WTC11 (cell line): ENCODE measurements around the gene SLIRP. TPM values are rescaled to one million over a fixed set of nuclear protein-coding genes. Genes with fewer than 3 reads are reported as not detected.
A peak's percentile ranks its signal among the peaks of the same experiment; 100 is the strongest.

Experiments
- ATAC-seq: fragments of 200-7000 bp; cut with Tn5 transposase; 2 replicates; pipeline ENCODE4 v1.10.0; 2021; ENCODE audit warnings: mild to moderate bottlenecking, moderate library complexity
- Bru-seq: library from RNA; stranded (reverse); fragments of 400-500 nt; gene quantifications from one replicate; lab custom pipeline; 2021; lab: Mats Ljungman, UMichigan
- CTCF ChIA-PET: fragments of 300-600 bp; sonication (Branson Sonifier 250); formaldehyde crosslinking; loops from one replicate; lab custom pipeline; 2021; ENCODE audit warnings: antibody characterized with exemption; lab: Charles Lee
- POLR2A ChIA-PET: fragments of 350-600 bp; sonication (Branson Sonifier 250); formaldehyde crosslinking; loops from one replicate; lab custom pipeline; 2021; ENCODE audit warnings: antibody characterized with exemption; lab: Charles Lee
- DNase-seq: peaks from one replicate; pipeline ENCODE4 v3.0.0; 2021; ENCODE audit warnings: low spot score
- H3K27ac Mint-ChIP-seq: 2 replicates; pipeline ENCODE4 v1.8.0; 2021; ENCODE audit warnings: mixed read lengths
- H3K27me3 Mint-ChIP-seq: 2 replicates; pipeline ENCODE4 v1.8.0; 2021; ENCODE audit warnings: low read depth, mild to moderate bottlenecking, moderate library complexity, mixed read lengths
- H3K36me3 Mint-ChIP-seq: 2 replicates; pipeline ENCODE4 v1.8.0; 2021; ENCODE audit warnings: mixed read lengths
- H3K4me1 Mint-ChIP-seq: 2 replicates; pipeline ENCODE4 v1.8.0; 2022; ENCODE audit warnings: mixed read lengths
- H3K4me3 Mint-ChIP-seq: 2 replicates; pipeline ENCODE4 v1.8.0; 2021; ENCODE audit warnings: mild to moderate bottlenecking, moderate library complexity, mixed read lengths
- H3K9me3 Mint-ChIP-seq: 2 replicates; pipeline ENCODE4 v1.8.0; 2021; ENCODE audit warnings: mixed read lengths
- AFF4 ChIP-seq: sonication (generic); formaldehyde crosslinking; IDR thresholded peaks from 2 replicates; pipeline ENCODE4 v1.8.1; 2023; ENCODE audit warnings: mild to moderate bottlenecking, missing genetic modification reagents, borderline replicate concordance
- ATF1 ChIP-seq: sonication (generic); formaldehyde crosslinking; IDR thresholded peaks from 2 replicates; pipeline ENCODE4 v1.8.1; 2023; ENCODE audit warnings: mild to moderate bottlenecking, moderate library complexity, missing genetic modification reagents
- CREM ChIP-seq: sonication (generic); formaldehyde crosslinking; IDR thresholded peaks from 2 replicates; pipeline ENCODE4 v1.8.1; 2022; ENCODE audit warnings: mild to moderate bottlenecking, missing genetic modification reagents, moderate library complexity
- CTCF ChIP-seq: fragments of 200-600 bp; IDR thresholded peaks from 2 replicates; pipeline ENCODE4 v1.8.0; 2022; ENCODE audit warnings: antibody characterized with exemption
- EMX1 ChIP-seq: fragments of 250-450 bp; sonication (Bioruptor Pico); IDR thresholded peaks from 2 replicates; pipeline ENCODE4 v1.8.0; 2021; ENCODE audit warnings: mild to moderate bottlenecking
- ETV6 ChIP-seq: sonication (generic); formaldehyde crosslinking; IDR thresholded peaks from 2 replicates; pipeline ENCODE4 v1.8.1; 2022; ENCODE audit warnings: mild to moderate bottlenecking, missing genetic modification reagents
- FOXJ3 ChIP-seq: sonication (generic); formaldehyde crosslinking; IDR thresholded peaks from 2 replicates; pipeline ENCODE4 v1.9.0; 2021; ENCODE audit warnings: missing genetic modification reagents, mild to moderate bottlenecking, borderline replicate concordance
- FOXP4 ChIP-seq: sonication (generic); formaldehyde crosslinking; IDR thresholded peaks from 2 replicates; pipeline ENCODE4 v1.8.0; 2022; ENCODE audit warnings: mild to moderate bottlenecking, missing genetic modification reagents
- HMGA2 ChIP-seq: fragments of 250-450 bp; sonication (Bioruptor Pico); IDR thresholded peaks from 2 replicates; pipeline ENCODE4 v1.4.0; 2021; ENCODE audit warnings: mild to moderate bottlenecking, moderate library complexity
- MYBL2 ChIP-seq: sonication (generic); formaldehyde crosslinking; IDR thresholded peaks from 2 replicates; pipeline ENCODE4 v1.8.1; 2023; ENCODE audit warnings: mild to moderate bottlenecking, moderate library complexity, missing genetic modification reagents
- NFATC4 ChIP-seq: fragments of 250-450 bp; sonication (Bioruptor Pico); IDR thresholded peaks from 2 replicates; pipeline ENCODE4 v1.9.0; 2021; ENCODE audit warnings: mild to moderate bottlenecking
- NFE2L1 ChIP-seq: sonication (generic); formaldehyde crosslinking; IDR thresholded peaks from 2 replicates; pipeline ENCODE4 v1.8.1; 2023; ENCODE audit warnings: missing genetic modification reagents
- NR1H2 ChIP-seq: sonication (generic); formaldehyde crosslinking; IDR thresholded peaks from 2 replicates; pipeline ENCODE4 v1.9.0; 2021; ENCODE audit warnings: mild to moderate bottlenecking, moderate library complexity, missing genetic modification reagents
- NR3C1 ChIP-seq: sonication (generic); formaldehyde crosslinking; conservative IDR thresholded peaks from 2 replicates; pipeline ENCODE4 v1.8.1; 2023; ENCODE audit warnings: low read depth, mild to moderate bottlenecking, missing genetic modification reagents
- OVOL2 ChIP-seq: fragments of 250-450 bp; sonication (Bioruptor Pico); IDR thresholded peaks from 2 replicates; pipeline ENCODE4 v1.9.0; 2021; ENCODE audit warnings: mild to moderate bottlenecking, borderline replicate concordance
- PRDM15 ChIP-seq: sonication (generic); formaldehyde crosslinking; IDR thresholded peaks from 2 replicates; pipeline ENCODE4 v1.8.0; 2022; ENCODE audit warnings: missing genetic modification reagents
- RORB ChIP-seq: fragments of 250-450 bp; sonication (Bioruptor Pico); IDR thresholded peaks from 2 replicates; pipeline ENCODE4 v1.9.0; 2021; ENCODE audit warnings: mild to moderate bottlenecking
- SMAD4 ChIP-seq: sonication (generic); formaldehyde crosslinking; IDR thresholded peaks from 2 replicates; pipeline ENCODE4 v1.8.0; 2022; ENCODE audit warnings: mild to moderate bottlenecking, missing genetic modification reagents
- TCF7 ChIP-seq: sonication (generic); formaldehyde crosslinking; IDR thresholded peaks from 2 replicates; pipeline ENCODE4 v1.8.0; 2022; ENCODE audit warnings: mild to moderate bottlenecking, low read depth, missing genetic modification reagents, moderate library complexity
- TEAD1 ChIP-seq: sonication (generic); formaldehyde crosslinking; IDR thresholded peaks from 2 replicates; pipeline ENCODE4 v1.8.0; 2022; ENCODE audit warnings: mild to moderate bottlenecking, missing genetic modification reagents
- TP53 ChIP-seq: sonication (generic); formaldehyde crosslinking; IDR thresholded peaks from 2 replicates; pipeline ENCODE4 v1.8.1; 2023; ENCODE audit warnings: mild to moderate bottlenecking, missing genetic modification reagents
- ZMAT4 ChIP-seq: fragments of 250-450 bp; sonication (Bioruptor Pico); IDR thresholded peaks from 2 replicates; pipeline ENCODE4 v1.9.0; 2021; ENCODE audit warnings: mild to moderate bottlenecking
- ZNF121 ChIP-seq: sonication (generic); formaldehyde crosslinking; IDR thresholded peaks from 2 replicates; pipeline ENCODE4 v1.8.0; 2023; ENCODE audit warnings: missing genetic modification reagents
- ZNF232 ChIP-seq: sonication (generic); formaldehyde crosslinking; IDR thresholded peaks from 2 replicates; pipeline ENCODE4 v1.8.0; 2022; ENCODE audit warnings: mild to moderate bottlenecking, missing genetic modification reagents
- ZNF263 ChIP-seq: sonication (generic); formaldehyde crosslinking; IDR thresholded peaks from 2 replicates; pipeline ENCODE4 v1.8.1; 2022; ENCODE audit warnings: low read depth, mild to moderate bottlenecking, moderate library complexity, missing genetic modification reagents
- ZNF423 ChIP-seq: fragments of 250-450 bp; sonication (Bioruptor Pico); IDR thresholded peaks from 2 replicates; pipeline ENCODE4 v2.1.2; 2022; ENCODE audit warnings: mild to moderate bottlenecking, moderate library complexity
- long read RNA-seq, 3 experiments: library from RNA in 1 of 3; library from capped mRNA in 1 of 3; library from polyadenylated mRNA in 1 of 3; unstranded in 2 of 3; stranded (forward) in 1 of 3; transcript quantifications; one replicate each; pipeline ENCODE4 v2.0.0, GENCODE V29; 2021
- total RNA-seq: library from RNA; stranded (reverse); gene quantifications from 3 replicates; pipeline ENCODE4 v1.2.3, GENCODE V29; 2021

The SLIRP gene
- 317 to 377 TPM (median 325 TPM) in 3 replicates for total RNA-seq
- Bru-seq, nascent RNA, result percentile 78 among the genes with signal in this experiment
- long read RNA-seq, experiment 1, transcript SLIRP-209 (4 exons, 408 nt), result major isoform, 533 of 580 reads
- long read RNA-seq, experiment 1, transcript SLIRP-212 (4 exons, 420 nt), result minor isoform, 5 of 580 reads
- long read RNA-seq, experiment 1, transcript SLIRP-201 (4 exons, 394 nt), result minor isoform, 16 of 580 reads
- long read RNA-seq, experiment 1, transcript SLIRP-202 (4 exons, 285 nt), result minor isoform, 5 of 580 reads
- long read RNA-seq, experiment 1, partial matches to known transcripts, result 5 of 580 reads
- long read RNA-seq, experiment 1, other reads (novel, unspliced or antisense), result 8 of 580 reads
- long read RNA-seq, experiment 2, transcript SLIRP-202 (4 exons, 285 nt), result minor isoform, 5 of 505 reads
- long read RNA-seq, experiment 2, transcript SLIRP-209 (4 exons, 408 nt), result major isoform, 432 of 505 reads
- long read RNA-seq, experiment 2, transcript SLIRP-201 (4 exons, 394 nt), result minor isoform, 27 of 505 reads
- long read RNA-seq, experiment 2, partial matches to known transcripts, result 2 of 505 reads
- long read RNA-seq, experiment 2, other reads (novel, unspliced or antisense), result 28 of 505 reads
- long read RNA-seq, experiment 3, partial matches to known transcripts, result 0 of 4 reads
- long read RNA-seq, experiment 3, other reads (novel, unspliced or antisense), result 0 of 4 reads

GRCh38 chr14:77707724-77708408 lies at the start of gene SLIRP, which contains the start of gene ALKBH1:
Gene SLIRP, plus strand, starts transcription at chr14:77708103. Its CDS starts 9 bp downstream, at chr14:77708112.
Gene ALKBH1, minus strand, starts transcription at chr14:77708023. Its CDS starts 19 bp downstream, at chr14:77708004.
- no peaks in the 10 kb centered on the region for H3K9me3 Mint-ChIP-seq
- peak within 1 kb of the TSS; percentile 90 for H3K27ac Mint-ChIP-seq
- H3K4me3 Mint-ChIP-seq, result peak within 1 kb of the TSS; percentile 91
- CTCF ChIA-PET, result no interaction called here
- ATAC-seq, result peak; percentile 96
- POLR2A ChIA-PET, result no interaction called here
- no peaks in the 10 kb centered on the region for H3K27me3 Mint-ChIP-seq
- peaks cover 18% of the 10 kb centered on the region for H3K4me1 Mint-ChIP-seq
- DNase-seq, result peak; percentile 76
- H3K36me3 Mint-ChIP-seq, result peaks cover 38% of the 10 kb centered on the region
- TF ChIP-seq ATF1 (CRISPR knock-in tag) (no peak), ZMAT4 (no peak), NR1H2 (no peak), MYBL2 (peak; percentile 57; the same call in 1 of the 2 replicates), RORB (no peak), FOXJ3 (CRISPR knock-in tag) (no peak), SMAD4 (CRISPR knock-in tag) (no peak), NFATC4 (CRISPR knock-in tag) (no peak), HMGA2 (CRISPR knock-in tag) (no peak), TEAD1 (CRISPR knock-in tag) (0 out of 2 replicates have a peak, but pooled peaks have one; percentile 34), ETV6 (CRISPR knock-in tag) (0 out of 2 replicates have a peak, but pooled peaks have one; percentile 22), FOXP4 (CRISPR knock-in tag) (no peak), TCF7 (CRISPR knock-in tag) (no peak), TP53 (CRISPR knock-in tag) (no peak), ZNF121 (CRISPR knock-in tag) (no peak), PRDM15 (CRISPR knock-in tag) (no peak), CTCF (no peak), NR3C1 (CRISPR knock-in tag) (no peak), CREM (no peak), ZNF232 (CRISPR knock-in tag) (0 out of 2 replicates have a peak, but pooled peaks have one; percentile 35), NFE2L1 (CRISPR knock-in tag) (no peak), EMX1 (no peak), AFF4 (CRISPR knock-in tag) (no peak), ZNF263 (CRISPR knock-in tag) (no peak), OVOL2 (CRISPR knock-in tag) (no peak), ZNF423 (CRISPR knock-in tag) (no peak)
